NT2/D1 (cell line): ENCODE results near the gene RRBP1.

Experiments
- SUZ12 ChIP-seq: IDR thresholded peaks from 2 replicates; pipeline ENCODE4 v1.6.1; 2011; ENCODE audit not compliant: insufficient read length, insufficient read depth; ENCODE audit errors: extremely low read depth
- YY1 ChIP-seq: IDR thresholded peaks from 2 replicates; pipeline ENCODE4 v1.6.1; 2011; ENCODE audit not compliant: insufficient read length, insufficient read depth
- ZNF274 ChIP-seq: IDR thresholded peaks from 2 replicates; pipeline ENCODE4 v1.6.1; 2011; ENCODE audit warnings: mild to moderate bottlenecking, low read depth, low read length

DNA sequence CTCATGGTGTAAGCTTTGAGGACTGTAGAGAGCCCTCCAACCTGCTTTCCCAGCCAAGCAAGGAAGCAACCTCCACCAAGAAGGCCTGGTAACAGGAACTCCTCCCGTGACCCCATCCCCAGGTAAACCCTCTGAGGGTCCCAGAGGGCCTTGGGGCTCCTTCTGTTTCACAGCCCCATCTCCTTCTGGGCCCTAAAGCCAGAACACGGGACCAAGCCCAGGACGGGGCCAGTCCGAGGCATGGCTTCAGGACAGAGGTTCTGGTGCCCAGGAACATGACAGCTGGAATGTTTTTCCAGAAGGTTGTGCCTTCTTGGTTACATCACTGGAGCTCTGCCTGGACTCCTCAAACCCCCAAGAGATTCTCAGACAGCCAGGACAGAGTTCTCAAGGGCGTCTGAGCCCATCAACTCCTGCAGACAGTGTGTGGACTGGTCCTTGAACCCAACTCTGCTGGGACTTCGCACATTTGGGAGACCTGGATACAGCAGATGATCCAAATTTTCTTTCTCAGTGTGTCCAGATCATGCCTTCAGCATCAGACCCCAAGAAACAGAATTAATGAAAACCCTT, 43.1 kb downstream of the RRBP1 start:
- TF ChIP-seq YY1 (no peak), SUZ12 (no peak), ZNF274 (no peak)
